OCI-LY7 (cell line): ENCODE data around the gene STXBP5.

ENCODE experiments used
- CTCF ChIP-seq: fragments of 200-600 bp; sonication (generic); conservative IDR thresholded peaks from 2 replicates; pipeline ENCODE4 v1.5.1; 2014; ENCODE audit warnings: mild to moderate bottlenecking, antibody characterized with exemption, low read length, moderate library complexity, mixed read lengths
- EZH2phosphoT487 ChIP-seq: fragments of 200-600 bp; sonication (generic); IDR thresholded peaks from 2 replicates; pipeline ENCODE4 v1.6.1; 2018; ENCODE audit warnings: low read depth, borderline replicate concordance, mild to moderate bottlenecking, mixed run types, antibody characterized with exemption, low read length, moderate library complexity, mixed read lengths

GRCh38 chr6:147173140-147173539 is 31.1 kb upstream of the STXBP5 start:
- TF ChIP-seq CTCF: no peak
- no peak for TF ChIP-seq EZH2phosphoT487
